DOHH2 (cell line): ENCODE measurements around the gene ACADL.

ENCODE experiments used
- CTCF ChIP-seq: fragments of 200-600 bp; sonication (generic); IDR thresholded peaks from one replicate; pipeline ENCODE4 v1.5.1; 2014; ENCODE audit warnings: antibody characterized with exemption, mild to moderate bottlenecking, low read depth, low read length; ENCODE audit not compliant: poor library complexity, severe bottlenecking
- EZH2phosphoT487 ChIP-seq: fragments of 200-600 bp; sonication (generic); IDR thresholded peaks from 2 replicates; pipeline ENCODE4 v1.6.1; 2017; ENCODE audit warnings: borderline replicate concordance, mild to moderate bottlenecking, antibody characterized with exemption, low read length, moderate library complexity, mixed read lengths

- no peak for TF ChIP-seq CTCF
- TF ChIP-seq EZH2phosphoT487, result no peak
Observed at GRCh38 chr2:210230984-210231383, 5.7 kb upstream of the ACADL start.
